GM23248 (cell line): ENCODE measurements around the gene CPNE9.

ENCODE experiments used
- EZH2 ChIP-seq: fragments of 200-600 bp; sonication (generic); IDR thresholded peaks from 2 replicates; pipeline ENCODE4 v1.6.1; 2018; ENCODE audit warnings: antibody characterized with exemption, mild to moderate bottlenecking; ENCODE audit not compliant: insufficient read depth, poor library complexity, severe bottlenecking
- EZH2phosphoT487 ChIP-seq: fragments of 200-600 bp; sonication (generic); IDR thresholded peaks from 2 replicates; pipeline ENCODE4 v1.6.1; 2018; ENCODE audit warnings: antibody characterized with exemption, moderate library complexity, mild to moderate bottlenecking, low read depth; ENCODE audit not compliant: insufficient read depth

DNA sequence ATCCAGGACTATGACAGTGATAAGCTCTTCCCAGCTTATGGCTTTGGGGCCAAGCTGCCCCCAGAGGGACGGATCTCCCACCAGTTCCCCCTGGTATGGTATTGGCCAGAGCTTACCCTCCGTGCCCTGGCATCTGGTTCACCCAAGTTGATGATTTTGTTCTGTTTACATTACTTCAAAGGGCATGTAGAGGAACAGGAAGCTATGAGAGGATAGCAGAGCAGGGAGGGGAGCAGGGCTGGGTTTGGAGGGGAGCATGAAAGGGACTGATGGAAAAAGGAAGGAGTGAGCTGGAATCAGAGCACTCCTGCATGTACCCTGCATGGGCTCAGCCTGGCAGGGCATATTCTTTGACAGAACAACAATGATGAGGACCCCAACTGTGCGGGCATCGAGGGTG lies 14.5 kb downstream of the CPNE9 start:
- TF ChIP-seq EZH2 (no peak), EZH2phosphoT487 (no peak)
